Activated naive CD8-positive, alpha-beta T cell treated with anti-CD3 and anti-CD28 coated beads for 36 hours (primary cell): ENCODE results near the gene SEC24D. TPM values are rescaled to one million over a fixed set of nuclear protein-coding genes. Genes with fewer than 3 reads are reported as not detected.
"Not testable (repeated sequence)": the region's sequence is repeated elsewhere in the genome, so short reads cannot be mapped to it uniquely, and the experiment has no call there.

Experiments
- DNase-seq: peaks from one replicate; pipeline ENCODE4 v3.0.0; 2021
- H3K27ac Mint-ChIP-seq: one replicate; pipeline ENCODE4 v1.8.0; 2022; ENCODE audit warnings: mild to moderate bottlenecking, moderate library complexity, mixed read lengths
- H3K27me3 Mint-ChIP-seq: one replicate; pipeline ENCODE4 v1.8.0; 2022; ENCODE audit warnings: mild to moderate bottlenecking, mixed read lengths
- H3K36me3 Mint-ChIP-seq: one replicate; pipeline ENCODE4 v1.8.0; 2021; ENCODE audit warnings: mild to moderate bottlenecking, mixed read lengths
- H3K4me1 Mint-ChIP-seq: one replicate; pipeline ENCODE4 v1.8.0; 2021; ENCODE audit warnings: mixed read lengths
- H3K4me3 Mint-ChIP-seq: one replicate; pipeline ENCODE4 v1.8.0; 2022; ENCODE audit warnings: mild to moderate bottlenecking, moderate library complexity, mixed read lengths
- H3K9me3 Mint-ChIP-seq: one replicate; pipeline ENCODE4 v1.8.0; 2022; ENCODE audit warnings: mixed read lengths
- total RNA-seq, 2 experiments: library from RNA; stranded (reverse); gene quantifications; one replicate each; pipeline ENCODE4 v1.2.3, GENCODE V29; 2021

SEC24D gene
- total RNA-seq, 2 experiments from 2014 or later: 19.6 to 22.5 TPM

GRCh38 chr4:118803253-118803652, 32.7 kb downstream of the SEC24D start:
- no peaks in the 10 kb centered on the region for H3K9me3 Mint-ChIP-seq
- H3K27me3 Mint-ChIP-seq: no peaks in the 10 kb centered on the region
- H3K36me3 Mint-ChIP-seq: peaks cover 5% of the 10 kb centered on the region
- no peak overlapping the region for H3K27ac Mint-ChIP-seq
- H3K4me3 Mint-ChIP-seq: no peak overlapping the region
- H3K4me1 Mint-ChIP-seq: no peaks in the 10 kb centered on the region
- no peak for DNase-seq

- Mint-ChIP-seq H3K9me3 (no peaks in the 10 kb centered on the region), H3K27ac (no peak overlapping the region), H3K4me1 (no peaks in the 10 kb centered on the region), H3K27me3 (no peaks in the 10 kb centered on the region), H3K36me3 (peaks cover 5% of the 10 kb centered on the region), H3K4me3 (no peak overlapping the region)
- no peak for DNase-seq
Measured at GRCh38 chr4:118801895-118802575, 33.9 kb downstream of the SEC24D start.

- Mint-ChIP-seq H3K36me3 (peaks cover 5% of the 10 kb centered on the region), H3K27ac (no peak overlapping the region), H3K4me3 (no peak overlapping the region), H3K9me3 (no peaks in the 10 kb centered on the region), H3K4me1 (no peaks in the 10 kb centered on the region), H3K27me3 (no peaks in the 10 kb centered on the region)
- no peak for DNase-seq
Measured at GRCh38 chr4:118799231-118799942, 36.5 kb downstream of the SEC24D start.

GRCh38 chr4:118798658-118799057, 37.3 kb downstream of the SEC24D start:
- no peak for DNase-seq
- Mint-ChIP-seq H3K9me3 (no peaks in the 10 kb centered on the region), H3K4me3 (no peak overlapping the region), H3K36me3 (peaks cover 4% of the 10 kb centered on the region), H3K27me3 (no peaks in the 10 kb centered on the region), H3K27ac (no peak overlapping the region), H3K4me1 (no peaks in the 10 kb centered on the region)

- Mint-ChIP-seq H3K27ac (no peak overlapping the region), H3K27me3 (no peaks in the 10 kb centered on the region), H3K9me3 (no peaks in the 10 kb centered on the region), H3K4me1 (no peaks in the 10 kb centered on the region), H3K4me3 (no peak overlapping the region), H3K36me3 (peaks cover 4% of the 10 kb centered on the region)
- no peak for DNase-seq
Measured at GRCh38 chr4:118797558-118798142, 38.3 kb downstream of the SEC24D start.

GRCh38 chr4:118791690-118792446, 44.1 kb downstream of the SEC24D start:
- H3K4me1 Mint-ChIP-seq, H3K36me3 Mint-ChIP-seq, H3K9me3 Mint-ChIP-seq, H3K27ac Mint-ChIP-seq, H3K4me3 Mint-ChIP-seq, DNase-seq, H3K27me3 Mint-ChIP-seq: not testable (repeated sequence)

- DNase-seq: no peak
- H3K36me3 Mint-ChIP-seq: no peaks in the 10 kb centered on the region
Measured at GRCh38 chr4:118790544-118790943, 45.4 kb downstream of the SEC24D start.

GRCh38 chr4:118788911-118789310, 47.0 kb downstream of the SEC24D start:
- no peak for DNase-seq
- Mint-ChIP-seq H3K9me3 (no peaks in the 10 kb centered on the region), H3K27me3 (no peaks in the 10 kb centered on the region), H3K36me3 (no peaks in the 10 kb centered on the region), H3K4me3 (no peak overlapping the region), H3K4me1 (no peaks in the 10 kb centered on the region), H3K27ac (no peak overlapping the region)

More at GRCh38 chr4:118790544-118790943, 45.4 kb downstream of the SEC24D start:
- H3K27me3 Mint-ChIP-seq: no peaks in the 10 kb centered on the region
- no peak overlapping the region for H3K4me3 Mint-ChIP-seq
- H3K27ac Mint-ChIP-seq: no peak overlapping the region
- no peaks in the 10 kb centered on the region for H3K4me1 Mint-ChIP-seq
- H3K9me3 Mint-ChIP-seq: no peaks in the 10 kb centered on the region

- peaks cover 5% of the 10 kb centered on the region for H3K36me3 Mint-ChIP-seq
- H3K4me1 Mint-ChIP-seq: no peaks in the 10 kb centered on the region
- no peaks in the 10 kb centered on the region for H3K27me3 Mint-ChIP-seq
- H3K27ac Mint-ChIP-seq: no peak overlapping the region
- DNase-seq: no peak
- peaks cover 1% of the 10 kb centered on the region for H3K9me3 Mint-ChIP-seq
- H3K4me3 Mint-ChIP-seq: no peak overlapping the region
Measured at GRCh38 chr4:118787844-118788380, 48.0 kb downstream of the SEC24D start.

- Mint-ChIP-seq H3K27ac (no peak overlapping the region), H3K9me3 (peaks cover 4% of the 10 kb centered on the region), H3K4me3 (no peak overlapping the region), H3K27me3 (no peaks in the 10 kb centered on the region), H3K36me3 (peaks cover 15% of the 10 kb centered on the region), H3K4me1 (no peaks in the 10 kb centered on the region)
- DNase-seq: no peak
Measured at GRCh38 chr4:118784776-118785175, 51.1 kb downstream of the SEC24D start.

- H3K9me3 Mint-ChIP-seq: peaks cover 4% of the 10 kb centered on the region
- H3K4me1 Mint-ChIP-seq: no peaks in the 10 kb centered on the region
- no peak for DNase-seq
- no peaks in the 10 kb centered on the region for H3K27me3 Mint-ChIP-seq
- H3K36me3 Mint-ChIP-seq: peaks cover 15% of the 10 kb centered on the region
- no peak overlapping the region for H3K27ac Mint-ChIP-seq
- H3K4me3 Mint-ChIP-seq: no peak overlapping the region
Measured at GRCh38 chr4:118783887-118784286, 52.0 kb downstream of the SEC24D start.

GRCh38 chr4:118782886-118783285, 53.0 kb downstream of the SEC24D start:
- DNase-seq, H3K4me1 Mint-ChIP-seq, H3K4me3 Mint-ChIP-seq, H3K27me3 Mint-ChIP-seq, H3K9me3 Mint-ChIP-seq, H3K27ac Mint-ChIP-seq: not testable (repeated sequence)
- H3K36me3 Mint-ChIP-seq: peaks cover 15% of the 10 kb centered on the region

- H3K27me3 Mint-ChIP-seq, DNase-seq, H3K4me3 Mint-ChIP-seq, H3K36me3 Mint-ChIP-seq, H3K27ac Mint-ChIP-seq, H3K4me1 Mint-ChIP-seq, H3K9me3 Mint-ChIP-seq: not testable (repeated sequence)
Measured at GRCh38 chr4:118777649-118778048, 58.3 kb downstream of the SEC24D start.

GRCh38 chr4:118776955-118777640, 58.8 kb downstream of the SEC24D start:
- H3K27ac Mint-ChIP-seq, H3K4me1 Mint-ChIP-seq, H3K27me3 Mint-ChIP-seq, H3K9me3 Mint-ChIP-seq, DNase-seq, H3K4me3 Mint-ChIP-seq, H3K36me3 Mint-ChIP-seq: not testable (repeated sequence)
